ENCODE results near the gene C5orf24.

- no peak for TF ChIP-seq CTCF (IDR thresholded peaks at IDR 0.05)
- TF ChIP-seq EZH2 (IDR thresholded peaks at IDR 0.05; ENCODE audit: borderline replicate concordance, insufficient read depth, low read depth, low read length, poor library complexity, severe bottlenecking) = no peak
These were observed 375 bp upstream of the C5orf24 start for GRCh38 chr5:134845335-134845851.
